SH-SY5Y (cell line): Measurements from ENCODE around the gene SLC1A1.

Experiments
- GATA2 ChIP-seq: IDR thresholded peaks from 2 replicates; pipeline ENCODE4 v1.6.1; 2011; ENCODE audit warnings: mild to moderate bottlenecking, low read depth, low read length
- GATA3 ChIP-seq: IDR thresholded peaks from 2 replicates; pipeline ENCODE4 v1.6.1; 2011; ENCODE audit warnings: low read depth, mild to moderate bottlenecking, low read length, moderate library complexity

- TF ChIP-seq GATA3: no peak
- no peak for TF ChIP-seq GATA2
Observed at GRCh38 chr9:4494332-4494731, 4.1 kb downstream of the SLC1A1 start.
